Spinal cord (tissue), 10 donors: Measurements from ENCODE around the gene TCF7. TPM values are rescaled to one million over a fixed set of nuclear protein-coding genes. Genes with fewer than 3 reads are reported as not detected.

Experiments used
- DNase-seq, 6 donors: peaks; one replicate each; pipeline versions ENCODE4 v3.0.0 to v3.0.0-alpha.2; 2013 to 2015; ENCODE audit warnings: low spot score in 6 of 6, low read depth in 4 of 6
- H3K27ac ChIP-seq: one replicate; pipeline ENCODE4 v1.5.1; 2013; ENCODE audit warnings: low read depth, low read length, control low read depth
- H3K27me3 ChIP-seq: one replicate; pipeline ENCODE4 v1.6.1; 2013; ENCODE audit warnings: low read length; ENCODE audit not compliant: control insufficient read depth, insufficient read depth
- H3K36me3 ChIP-seq: one replicate; pipeline ENCODE4 v1.6.1; 2013; ENCODE audit warnings: low read length; ENCODE audit not compliant: control insufficient read depth, insufficient read depth
- H3K4me1 ChIP-seq: one replicate; pipeline ENCODE4 v1.6.1; 2013; ENCODE audit warnings: low read length; ENCODE audit not compliant: control insufficient read depth, insufficient read depth
- H3K4me3 ChIP-seq: one replicate; pipeline ENCODE4 v1.5.1; 2013; ENCODE audit warnings: low read depth, low read length, control low read depth
- H3K9me3 ChIP-seq: one replicate; pipeline ENCODE4 v1.6.1; 2013; ENCODE audit warnings: low read length; ENCODE audit not compliant: control insufficient read depth, insufficient read depth
- WGBS: methylation state at CpG from one replicate; pipeline ENCODE4 v1.1.5; 2013; ENCODE audit warnings: missing lambda C conversion rate; ENCODE audit not compliant: insufficient coverage; 5-methylcytosine and 5-hydroxymethylcytosine counted together
- polyA plus RNA-seq, 2 donors: library from polyadenylated mRNA; unstranded; fragments of 120-200 nt; gene quantifications; one replicate each; pipeline ENCODE4 v1.2.1, GENCODE V29; 2013; ENCODE audit not compliant: insufficient read length in 2 of 2
- total RNA-seq, 2 donors: library from RNA; depleted of rRNA in 1 of 2; stranded (reverse); fragments of 120-200 nt in 1 of 2; fragments of >200 nt in 1 of 2; gene quantifications; one replicate each; pipeline versions ENCODE4 v1.2.3 to v1.2.4, GENCODE V29; 2013 to 2014
- donor health status: healthy.

The TCF7 gene
- total and polyA plus RNA-seq, 4 donors: 0.79 to 9.4 (median 6.8) TPM

DNA sequence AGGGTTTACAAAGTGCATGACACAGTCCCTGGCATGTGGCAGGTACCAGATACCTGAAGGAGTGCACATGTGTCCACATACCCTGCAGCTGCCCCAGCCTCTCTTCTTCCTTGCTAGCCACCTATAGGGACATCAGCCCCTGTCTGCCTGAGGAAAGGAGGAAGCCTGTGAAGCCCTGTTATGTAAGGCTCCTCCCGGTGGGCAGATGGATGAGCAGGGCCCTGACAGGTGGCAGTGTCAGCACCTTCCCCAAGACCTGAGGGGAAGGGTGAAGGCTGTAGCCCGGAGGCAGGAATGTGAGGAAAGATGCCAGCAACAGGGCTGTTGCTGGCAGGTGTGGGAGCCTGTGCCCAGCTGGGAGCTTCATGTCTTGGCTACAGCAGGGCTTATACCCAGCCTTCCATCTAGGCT is 21.7 kb downstream of the TCF7 start:
- Histone ChIP-seq H3K9me3 (no peaks in the 10 kb centered on the region), H3K4me1 (peaks cover 43% of the 10 kb centered on the region), H3K4me3 (no peak overlapping the region), H3K36me3 (peaks cover 80% of the 10 kb centered on the region), H3K27me3 (no peaks in the 10 kb centered on the region), H3K27ac (no peak overlapping the region)
- no peak for DNase-seq
- WGBS: 92% methylated on average over 2 of the region's 2 CpGs

DNA sequence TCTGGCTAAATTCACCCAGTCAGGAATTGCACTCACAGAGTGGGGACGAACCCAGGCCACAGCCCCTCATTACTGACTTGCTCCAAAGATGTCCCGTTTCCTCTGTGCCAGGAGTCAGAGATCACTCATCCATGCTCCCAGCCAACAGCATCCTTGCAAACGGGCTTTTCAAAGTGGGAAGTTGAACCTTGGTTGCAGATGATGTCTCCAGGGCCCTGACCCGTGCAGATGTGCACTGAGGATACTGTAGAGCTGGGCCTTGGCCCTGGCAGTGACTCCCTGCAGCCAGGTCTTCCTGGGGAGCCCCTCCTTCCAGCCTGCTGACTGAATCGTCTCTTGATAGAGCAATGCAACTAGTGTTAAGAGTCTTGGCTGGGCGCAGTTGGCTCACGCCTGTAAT is 22.3 kb downstream of the TCF7 start:
- peaks cover 80% of the 10 kb centered on the region for H3K36me3 ChIP-seq
- DNase-seq: no peak
- peaks cover 42% of the 10 kb centered on the region for H3K4me1 ChIP-seq
- H3K27ac ChIP-seq: no peak overlapping the region
- 94% methylated on average over 3 of the region's 7 CpGs for WGBS
- H3K4me3 ChIP-seq: no peak overlapping the region
- H3K27me3 ChIP-seq: no peaks in the 10 kb centered on the region
- no peaks in the 10 kb centered on the region for H3K9me3 ChIP-seq

DNA sequence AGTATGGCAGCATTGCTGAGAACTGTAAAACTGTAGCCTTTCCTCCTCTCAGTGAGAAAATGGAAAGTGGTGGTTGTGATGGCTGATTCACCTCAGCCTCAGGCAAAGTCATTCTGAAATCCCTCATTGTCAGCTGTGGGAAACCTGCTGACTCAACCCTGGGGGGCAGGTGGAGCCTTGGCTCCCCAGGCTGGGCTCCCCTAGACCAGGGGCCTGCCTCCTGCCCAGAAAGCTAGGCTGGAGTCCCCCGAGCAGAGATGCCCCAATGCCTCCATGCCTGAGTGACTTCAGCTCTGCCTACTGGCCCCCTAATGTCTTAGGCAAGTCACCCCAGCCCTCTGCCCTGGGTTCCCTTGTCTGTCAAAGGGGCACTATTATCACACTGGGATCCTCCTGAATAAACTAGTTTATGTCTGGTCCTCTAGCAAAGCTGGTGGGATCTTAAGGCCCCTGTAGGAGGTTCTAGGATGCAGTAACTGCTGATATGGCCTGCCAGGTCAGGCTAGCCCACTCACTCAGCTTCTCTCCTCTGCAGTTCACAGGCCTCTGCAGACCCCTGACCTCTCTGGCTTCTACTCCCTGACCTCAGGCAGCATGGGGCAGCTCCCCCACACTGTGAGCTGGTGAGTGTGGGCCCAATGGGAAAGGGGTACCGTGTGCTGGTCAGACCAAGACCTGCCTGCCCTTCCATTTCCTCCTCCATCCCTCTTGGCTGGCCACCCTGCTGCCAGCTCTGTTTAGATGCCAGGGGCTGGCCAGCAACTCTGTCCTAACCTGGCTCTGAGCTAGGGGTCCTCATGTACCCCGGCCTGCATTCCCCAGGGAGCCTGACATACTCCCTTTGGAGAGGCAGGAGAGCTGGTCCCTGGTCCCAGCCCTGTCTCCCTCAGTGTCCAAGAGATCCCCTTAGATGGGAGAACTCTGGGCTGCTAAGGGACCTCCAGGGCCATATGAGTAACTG is 24.2 kb downstream of the TCF7 start:
- no peak overlapping the region for H3K4me3 ChIP-seq
- H3K4me1 ChIP-seq: peaks cover 35% of the 10 kb centered on the region
- no peak overlapping the region for H3K27ac ChIP-seq
- no peaks in the 10 kb centered on the region for H3K9me3 ChIP-seq
- no peaks in the 10 kb centered on the region for H3K27me3 ChIP-seq
- 78% methylated on average over 3 of the region's 3 CpGs for WGBS
- peaks cover 85% of the 10 kb centered on the region for H3K36me3 ChIP-seq
- DNase-seq: no peak

DNA sequence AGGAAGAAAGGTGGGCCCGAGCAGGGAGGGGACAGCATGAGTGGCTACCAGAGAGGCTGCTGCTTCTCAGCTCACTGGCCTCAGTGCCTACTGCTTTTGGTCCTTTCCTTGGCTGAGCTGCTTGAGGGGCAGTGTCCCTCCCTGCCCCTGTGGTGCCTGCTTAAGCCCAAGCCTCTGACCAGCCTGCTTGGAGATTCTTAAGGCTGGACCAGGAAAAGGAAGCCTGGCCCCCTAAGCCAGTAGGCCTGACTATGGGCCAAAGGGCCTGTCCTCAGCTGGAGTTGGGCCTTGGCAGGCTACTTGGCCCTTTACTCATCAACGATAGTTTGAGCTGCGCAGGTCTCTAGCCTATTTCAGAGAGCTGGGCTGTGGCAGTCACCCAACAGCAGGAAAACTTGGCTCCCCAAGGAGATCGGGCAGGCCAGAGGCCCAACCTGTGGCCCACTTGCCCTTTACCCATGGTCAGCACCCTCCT is 24.9 kb downstream of the TCF7 start:
- Histone ChIP-seq H3K9me3 (no peaks in the 10 kb centered on the region), H3K4me3 (no peak overlapping the region), H3K4me1 (peaks cover 29% of the 10 kb centered on the region), H3K36me3 (peaks cover 85% of the 10 kb centered on the region), H3K27ac (no peak overlapping the region), H3K27me3 (no peaks in the 10 kb centered on the region)
- no peak for DNase-seq
- 90% methylated on average over 4 of the region's 4 CpGs for WGBS

DNA sequence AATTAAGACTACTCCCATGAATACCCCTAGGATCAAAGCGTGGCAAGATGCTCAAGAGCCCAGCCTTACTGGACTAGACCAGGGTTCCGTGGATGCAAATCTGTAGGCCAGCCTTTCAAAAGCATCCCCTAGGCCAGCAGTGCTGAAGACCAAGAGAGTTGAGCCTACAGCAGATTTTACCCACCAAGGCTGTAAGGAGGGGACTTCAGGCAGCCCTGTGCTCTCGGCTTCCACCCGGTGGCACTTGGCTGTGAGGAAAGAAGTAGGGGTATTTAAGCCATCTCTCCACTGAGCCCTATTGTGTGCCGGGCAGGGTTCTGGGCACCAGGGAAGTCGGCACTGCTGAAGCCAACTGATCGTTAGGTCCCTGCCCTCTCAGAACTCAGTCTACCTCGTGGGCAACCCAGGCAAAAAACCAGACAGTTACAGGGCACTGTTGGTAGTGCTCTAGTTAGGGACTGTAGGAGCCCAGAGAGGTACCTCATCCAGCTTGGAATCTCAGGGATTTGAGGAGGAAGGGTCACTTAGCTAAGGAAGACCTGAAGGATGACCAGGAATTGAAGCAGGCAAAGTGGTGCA is 25.5 kb downstream of the TCF7 start:
- WGBS: 96% methylated on average over 7 of the region's 8 CpGs
- Histone ChIP-seq H3K4me3 (no peak overlapping the region), H3K27me3 (no peaks in the 10 kb centered on the region), H3K27ac (no peak overlapping the region), H3K36me3 (peaks cover 88% of the 10 kb centered on the region), H3K4me1 (peaks cover 29% of the 10 kb centered on the region), H3K9me3 (no peaks in the 10 kb centered on the region)
- DNase-seq: no peak

DNA sequence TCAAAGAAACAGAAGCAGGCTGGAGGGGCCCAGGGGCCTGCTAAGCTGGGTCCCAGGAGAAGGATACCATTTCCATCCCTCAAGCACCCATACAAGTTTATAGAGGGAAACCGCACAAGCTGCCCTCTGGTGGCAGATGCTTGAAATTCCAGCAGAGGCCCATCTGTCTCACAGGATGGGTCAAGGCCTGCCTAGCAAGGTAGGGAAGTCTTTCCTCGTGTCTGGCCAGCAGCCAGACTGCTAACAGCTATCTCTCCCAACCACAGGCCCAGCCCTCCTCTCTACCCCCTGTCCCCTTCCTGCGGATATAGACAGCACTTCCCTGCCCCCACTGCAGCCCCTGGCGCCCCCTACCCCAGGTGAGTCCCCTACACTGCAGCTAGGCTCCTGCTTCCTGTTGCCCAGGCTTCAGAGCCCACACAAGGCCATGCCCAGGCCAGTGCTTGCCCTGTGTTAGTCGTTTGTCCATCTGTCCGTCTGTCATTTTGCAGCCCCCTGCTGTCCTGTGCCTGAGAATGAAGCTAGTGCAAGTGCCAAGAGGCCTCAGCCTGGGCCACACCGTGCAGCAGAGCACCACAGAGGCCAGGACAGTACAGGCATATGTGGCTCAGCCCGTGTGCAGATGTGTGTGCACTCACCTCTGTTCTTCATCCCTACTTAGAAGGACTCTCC is 26.2 kb downstream of the TCF7 start:
- Histone ChIP-seq H3K27me3 (no peaks in the 10 kb centered on the region), H3K4me1 (peaks cover 29% of the 10 kb centered on the region), H3K4me3 (no peak overlapping the region), H3K9me3 (no peaks in the 10 kb centered on the region), H3K36me3 (peaks cover 90% of the 10 kb centered on the region), H3K27ac (no peak overlapping the region)
- 48% methylated on average over 6 of the region's 8 CpGs for WGBS
- peak in 4 of 6 donors; percentile 35 to 86 (median 59) for DNase-seq

DNA sequence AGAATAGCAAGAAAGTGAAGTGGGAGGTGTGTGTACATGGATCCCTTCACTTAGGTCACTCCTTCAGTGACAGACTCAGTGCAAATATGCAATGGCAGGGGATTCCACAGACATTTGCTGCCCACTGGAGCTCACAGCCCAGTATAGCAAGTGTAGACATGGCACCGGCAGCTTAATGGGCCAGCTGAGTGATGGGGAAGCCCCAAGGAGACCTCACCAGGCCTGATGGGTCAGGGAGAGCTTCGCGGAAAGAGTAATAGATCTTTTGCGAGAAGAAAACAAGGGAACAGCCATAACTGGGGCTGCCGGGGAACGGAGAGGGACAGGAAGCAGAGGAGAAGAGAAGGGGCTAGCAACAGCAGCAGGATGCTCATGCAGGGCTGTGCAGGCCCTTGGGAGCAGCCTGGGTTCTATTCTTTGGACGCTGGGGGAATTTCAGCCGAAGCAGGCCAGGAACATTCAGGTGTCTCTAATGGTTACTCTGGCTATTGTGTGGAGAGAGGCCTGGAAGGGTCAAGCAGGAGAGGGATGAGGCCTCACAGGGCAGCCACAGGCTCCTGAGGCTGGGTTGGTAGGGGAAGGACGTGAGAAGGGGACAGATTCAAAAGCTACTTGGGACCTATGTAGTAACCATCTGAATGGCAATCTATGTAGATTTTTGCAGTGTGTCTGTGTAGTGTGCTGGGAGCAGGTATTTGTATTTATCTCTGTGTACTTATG is 27.0 kb downstream of the TCF7 start:
- Histone ChIP-seq H3K36me3 (peaks cover 88% of the 10 kb centered on the region), H3K9me3 (no peaks in the 10 kb centered on the region), H3K27me3 (no peaks in the 10 kb centered on the region), H3K4me3 (no peak overlapping the region), H3K4me1 (peaks cover 33% of the 10 kb centered on the region), H3K27ac (no peak overlapping the region)
- DNase-seq: peak in 1 of 6 donors; percentile 25
- 73% methylated on average over 9 of the region's 9 CpGs for WGBS

DNA sequence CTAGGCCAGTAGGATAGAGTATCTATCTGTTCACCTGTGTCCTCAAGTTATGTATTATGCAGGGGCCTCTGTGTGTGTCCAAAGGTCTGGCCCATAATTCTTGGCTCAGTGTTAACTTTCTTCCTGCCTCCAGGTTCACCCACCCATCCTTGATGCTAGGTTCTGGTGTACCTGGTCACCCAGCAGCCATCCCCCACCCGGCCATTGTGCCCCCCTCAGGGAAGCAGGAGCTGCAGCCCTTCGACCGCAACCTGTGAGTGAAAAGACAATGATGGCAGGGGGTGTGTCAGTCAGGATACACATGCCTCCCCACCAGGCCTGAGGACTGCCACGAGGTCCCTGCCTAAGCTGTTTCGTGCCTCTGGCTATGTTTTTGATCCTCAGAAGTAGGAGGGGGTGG is 27.6 kb downstream of the TCF7 start:
- H3K9me3 ChIP-seq: no peaks in the 10 kb centered on the region
- H3K4me1 ChIP-seq: peaks cover 29% of the 10 kb centered on the region
- H3K27me3 ChIP-seq: no peaks in the 10 kb centered on the region
- H3K4me3 ChIP-seq: no peak overlapping the region
- peaks cover 87% of the 10 kb centered on the region for H3K36me3 ChIP-seq
- 78% methylated on average over 4 of the region's 5 CpGs for WGBS
- DNase-seq: no peak
- no peak overlapping the region for H3K27ac ChIP-seq

DNA sequence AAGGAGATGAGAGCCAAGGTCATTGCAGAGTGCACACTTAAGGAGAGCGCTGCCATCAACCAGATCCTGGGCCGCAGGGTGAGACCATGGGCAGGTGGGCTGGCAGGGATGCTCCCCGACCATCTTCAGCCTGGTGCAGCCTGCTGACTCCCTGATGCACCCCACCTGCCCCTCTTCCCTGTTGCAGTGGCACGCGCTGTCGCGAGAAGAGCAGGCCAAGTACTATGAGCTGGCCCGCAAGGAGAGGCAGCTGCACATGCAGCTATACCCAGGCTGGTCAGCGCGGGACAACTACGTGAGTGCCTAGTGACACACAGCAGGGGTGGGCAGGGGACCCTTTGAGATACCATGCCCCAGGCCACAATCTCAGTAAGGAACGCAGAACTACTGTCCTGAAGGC is 28.3 kb downstream of the TCF7 start:
- Histone ChIP-seq H3K27me3 (no peaks in the 10 kb centered on the region), H3K36me3 (peaks cover 87% of the 10 kb centered on the region), H3K4me3 (no peak overlapping the region), H3K27ac (no peak overlapping the region), H3K9me3 (no peaks in the 10 kb centered on the region), H3K4me1 (peaks cover 35% of the 10 kb centered on the region)
- DNase-seq: no peak
- WGBS: 93% methylated on average over 12 of the region's 12 CpGs
